ENCODE measurements around the gene KAT5. TPM values are rescaled to one million over a fixed set of nuclear protein-coding genes. Genes with fewer than 3 reads are reported as not detected.
A peak's percentile ranks its signal among the peaks of the same experiment; 100 is the strongest.
"Not testable (repeated sequence)": the region's sequence is repeated elsewhere in the genome, so short reads cannot be mapped to it uniquely, and the experiment has no call there.

Gene KAT5
- total RNA-seq, 1 donor from 2014 or later: 66.5 TPM

GRCh38 chr11:65720211-65720934 lies 8.3 kb downstream of the KAT5 start, which contains the start of gene RNASEH2C:
Gene RNASEH2C (minus strand): TSS chr11:65720798. CDS start chr11:65720758, 40 bp downstream.
- TF ChIP-seq CTCF (IDR thresholded peaks at IDR 0.05): no peak
- DNase-seq (ENCODE audit: extremely low spot score, unreplicated experiment): peak; percentile 91
- peak within 1 kb of the TSS; percentile 95 for H3K4me3 Mint-ChIP-seq (ENCODE audit: unreplicated experiment)
- peak within 1 kb of the TSS; percentile 91 for H3K27ac Mint-ChIP-seq (ENCODE audit: unreplicated experiment)
- no peaks in the 10 kb centered on the region for H3K9me3 Mint-ChIP-seq (ENCODE audit: unreplicated experiment)
- H3K36me3 Mint-ChIP-seq (ENCODE audit: unreplicated experiment): peaks cover 19% of the 10 kb centered on the region
- no peaks in the 10 kb centered on the region for H3K27me3 Mint-ChIP-seq (ENCODE audit: unreplicated experiment)
- peaks cover 26% of the 10 kb centered on the region for H3K4me1 Mint-ChIP-seq (ENCODE audit: unreplicated experiment)

GRCh38 chr11:65722261-65722660 lies 10.2 kb downstream of the KAT5 start:
- H3K4me1 Mint-ChIP-seq (ENCODE audit: unreplicated experiment): peaks cover 26% of the 10 kb centered on the region
- peaks cover 1% of the 10 kb centered on the region for H3K27me3 Mint-ChIP-seq (ENCODE audit: unreplicated experiment)
- H3K4me3 Mint-ChIP-seq (ENCODE audit: unreplicated experiment): no peak overlapping the region
- H3K36me3 Mint-ChIP-seq (ENCODE audit: unreplicated experiment): peaks cover 11% of the 10 kb centered on the region
- TF ChIP-seq CTCF (IDR thresholded peaks at IDR 0.05): no peak
- no peak overlapping the region for H3K27ac Mint-ChIP-seq (ENCODE audit: unreplicated experiment)
- no peaks in the 10 kb centered on the region for H3K9me3 Mint-ChIP-seq (ENCODE audit: unreplicated experiment)
- DNase-seq (ENCODE audit: extremely low spot score, unreplicated experiment): no peak

GRCh38 chr11:65726660-65727059 lies 14.6 kb downstream of the KAT5 start:
- no peak for TF ChIP-seq CTCF (IDR thresholded peaks at IDR 0.05)
- Mint-ChIP-seq H3K9me3 (ENCODE audit: unreplicated experiment) (no peaks in the 10 kb centered on the region), H3K4me3 (ENCODE audit: unreplicated experiment) (no peak overlapping the region)

GRCh38 chr11:65727865-65728264 lies 15.8 kb downstream of the KAT5 start:
- no peak overlapping the region for H3K4me3 Mint-ChIP-seq (ENCODE audit: unreplicated experiment)
- DNase-seq (ENCODE audit: extremely low spot score, unreplicated experiment): peak; percentile 81
- H3K4me1 Mint-ChIP-seq (ENCODE audit: unreplicated experiment): no peaks in the 10 kb centered on the region
- peaks cover 11% of the 10 kb centered on the region for H3K27me3 Mint-ChIP-seq (ENCODE audit: unreplicated experiment)
- H3K36me3 Mint-ChIP-seq (ENCODE audit: unreplicated experiment): no peaks in the 10 kb centered on the region
- H3K27ac Mint-ChIP-seq (ENCODE audit: unreplicated experiment): no peak overlapping the region
- TF ChIP-seq CTCF (IDR thresholded peaks at IDR 0.05): no peak
- H3K9me3 Mint-ChIP-seq (ENCODE audit: unreplicated experiment): peaks cover 5% of the 10 kb centered on the region

More at GRCh38 chr11:65726660-65727059, 14.6 kb downstream of the KAT5 start:
- no peaks in the 10 kb centered on the region for H3K36me3 Mint-ChIP-seq (ENCODE audit: unreplicated experiment)
- no peaks in the 10 kb centered on the region for H3K4me1 Mint-ChIP-seq (ENCODE audit: unreplicated experiment)
- H3K27ac Mint-ChIP-seq (ENCODE audit: unreplicated experiment): no peak overlapping the region
- peak; percentile 62 for DNase-seq (ENCODE audit: extremely low spot score, unreplicated experiment)
- peaks cover 4% of the 10 kb centered on the region for H3K27me3 Mint-ChIP-seq (ENCODE audit: unreplicated experiment)

- Mint-ChIP-seq H3K9me3 (ENCODE audit: unreplicated experiment) (peaks cover 7% of the 10 kb centered on the region), H3K36me3 (ENCODE audit: unreplicated experiment) (no peaks in the 10 kb centered on the region)
Observed at GRCh38 chr11:65730461-65730860, 18.4 kb downstream of the KAT5 start.

GRCh38 chr11:65735111-65735510 lies 23.1 kb downstream of the KAT5 start:
- not testable (repeated sequence) for H3K4me3 Mint-ChIP-seq (ENCODE audit: unreplicated experiment); H3K27ac Mint-ChIP-seq (ENCODE audit: unreplicated experiment); H3K36me3 Mint-ChIP-seq (ENCODE audit: unreplicated experiment); H3K4me1 Mint-ChIP-seq (ENCODE audit: unreplicated experiment)
- H3K27me3 Mint-ChIP-seq (ENCODE audit: unreplicated experiment): peaks cover 37% of the 10 kb centered on the region
- H3K9me3 Mint-ChIP-seq (ENCODE audit: unreplicated experiment): peaks cover 24% of the 10 kb centered on the region
- peak; percentile 23 for DNase-seq (ENCODE audit: extremely low spot score, unreplicated experiment)

More at GRCh38 chr11:65730461-65730860, 18.4 kb downstream of the KAT5 start:
- no peaks in the 10 kb centered on the region for H3K4me1 Mint-ChIP-seq (ENCODE audit: unreplicated experiment)
- no peak overlapping the region for H3K27ac Mint-ChIP-seq (ENCODE audit: unreplicated experiment)
- H3K27me3 Mint-ChIP-seq (ENCODE audit: unreplicated experiment): peaks cover 19% of the 10 kb centered on the region
- TF ChIP-seq CTCF (IDR thresholded peaks at IDR 0.05): no peak
- no peak overlapping the region for H3K4me3 Mint-ChIP-seq (ENCODE audit: unreplicated experiment)
- no peak for DNase-seq (ENCODE audit: extremely low spot score, unreplicated experiment)
